ENCODE measurements around the gene RELL1. TPM values are rescaled to one million over a fixed set of nuclear protein-coding genes. Genes with fewer than 3 reads are reported as not detected.

RELL1 gene
- total RNA-seq, 2 donors from 2014 or later = 24.4 to 48.2 TPM

DNA sequence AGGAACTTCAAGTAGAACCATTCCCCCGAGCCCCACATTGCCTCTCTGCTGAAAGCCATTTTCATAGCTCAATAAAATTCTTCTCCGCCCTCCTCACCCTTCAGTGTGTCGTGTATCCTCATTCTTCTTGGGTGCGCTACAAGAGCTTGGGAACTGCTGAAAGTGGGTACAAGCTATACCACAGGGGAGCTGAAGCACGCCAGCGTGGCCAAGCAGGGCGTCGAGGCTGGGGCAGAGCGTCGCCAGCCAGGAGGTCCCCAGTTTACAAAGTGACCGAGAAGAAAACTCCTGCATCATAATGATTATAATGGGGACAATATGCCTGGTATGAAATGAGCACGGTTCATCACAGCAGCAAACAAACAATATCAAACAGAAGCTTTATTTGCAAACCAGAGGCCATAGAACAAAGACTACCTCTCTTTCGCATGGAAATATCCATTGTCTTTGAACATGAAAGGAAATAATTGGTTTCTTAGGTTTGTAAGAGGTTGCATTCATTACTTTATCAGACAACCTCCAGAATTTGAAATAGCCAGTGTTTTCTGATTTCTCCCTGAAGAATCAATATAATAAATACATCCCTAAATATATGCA is 34.3 kb downstream of the RELL1 start:
- no peak overlapping the region for H3K27ac ChIP-seq
- intact Hi-C loops (cut with DNase I) = no loop called here
- no peaks in the 10 kb centered on the region for H3K27me3 ChIP-seq
- H3K36me3 ChIP-seq = no peaks in the 10 kb centered on the region
- H3K4me3 ChIP-seq = no peak overlapping the region
- no peak for DNase-seq
- no peaks in the 10 kb centered on the region for H3K9me3 ChIP-seq
- H3K9ac ChIP-seq (ENCODE audit: low read depth in 2 of 2, low read length in 2 of 2) = no peak overlapping the region
- TF ChIP-seq, protein P1, sequence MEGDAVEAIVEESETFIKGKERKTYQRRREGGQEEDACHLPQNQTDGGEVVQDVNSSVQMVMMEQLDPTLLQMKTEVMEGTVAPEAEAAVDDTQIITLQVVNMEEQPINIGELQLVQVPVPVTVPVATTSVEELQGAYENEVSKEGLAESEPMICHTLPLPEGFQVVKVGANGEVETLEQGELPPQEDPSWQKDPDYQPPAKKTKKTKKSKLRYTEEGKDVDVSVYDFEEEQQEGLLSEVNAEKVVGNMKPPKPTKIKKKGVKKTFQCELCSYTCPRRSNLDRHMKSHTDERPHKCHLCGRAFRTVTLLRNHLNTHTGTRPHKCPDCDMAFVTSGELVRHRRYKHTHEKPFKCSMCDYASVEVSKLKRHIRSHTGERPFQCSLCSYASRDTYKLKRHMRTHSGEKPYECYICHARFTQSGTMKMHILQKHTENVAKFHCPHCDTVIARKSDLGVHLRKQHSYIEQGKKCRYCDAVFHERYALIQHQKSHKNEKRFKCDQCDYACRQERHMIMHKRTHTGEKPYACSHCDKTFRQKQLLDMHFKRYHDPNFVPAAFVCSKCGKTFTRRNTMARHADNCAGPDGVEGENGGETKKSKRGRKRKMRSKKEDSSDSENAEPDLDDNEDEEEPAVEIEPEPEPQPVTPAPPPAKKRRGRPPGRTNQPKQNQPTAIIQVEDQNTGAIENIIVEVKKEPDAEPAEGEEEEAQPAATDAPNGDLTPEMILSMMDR (IDR thresholded peaks at IDR 0.05) = no peak
- no peaks in the 10 kb centered on the region for H3K4me1 ChIP-seq

DNA sequence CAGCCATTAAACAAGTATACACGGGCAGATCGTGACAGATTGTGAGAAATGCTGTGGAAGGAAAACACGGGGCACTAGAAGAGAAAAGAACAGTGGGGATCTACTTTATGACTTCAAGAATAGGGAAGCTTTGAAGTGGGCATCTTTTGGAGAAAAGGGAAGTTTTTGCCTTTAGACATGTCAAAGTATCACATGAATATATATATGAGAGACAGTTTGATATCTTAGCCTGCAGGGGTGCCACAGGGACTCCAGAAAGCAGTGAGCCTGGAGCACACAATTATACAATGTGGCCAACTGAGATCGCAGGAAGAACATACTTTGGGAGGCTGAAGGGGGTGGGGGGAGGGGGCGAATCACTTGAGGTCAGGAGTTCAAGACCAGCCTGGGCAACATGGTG is 35.7 kb downstream of the RELL1 start:
- intact Hi-C loops (cut with DNase I) = no loop called here
- TF ChIP-seq, protein P1 (IDR thresholded peaks at IDR 0.05) = no peak

DNA sequence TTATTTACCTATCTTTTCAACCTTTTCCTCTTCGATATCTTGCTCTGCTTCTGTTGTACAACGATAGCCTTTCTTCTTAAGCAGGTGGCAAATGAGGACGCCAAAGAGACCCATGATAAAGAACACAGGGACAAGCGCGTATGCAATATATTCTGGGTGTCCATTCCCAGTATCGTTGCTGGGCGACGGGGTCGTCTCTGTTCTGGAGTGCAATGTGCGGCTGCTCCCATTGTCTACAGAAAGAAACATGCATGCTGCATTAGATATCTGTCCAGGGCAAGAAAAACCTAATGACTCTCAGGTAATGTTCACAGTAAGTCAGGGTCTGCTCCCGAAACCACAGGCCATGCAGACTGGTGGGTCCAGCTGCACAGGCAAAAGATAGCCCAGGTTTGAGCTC is 36.9 kb downstream of the RELL1 start:
- H3K27me3 ChIP-seq = no peaks in the 10 kb centered on the region
- no peak overlapping the region for H3K27ac ChIP-seq
- DNase-seq = no peak
- TF ChIP-seq, protein P1 (IDR thresholded peaks at IDR 0.05) = no peak
- no peaks in the 10 kb centered on the region for H3K4me1 ChIP-seq
- intact Hi-C loops (cut with DNase I) = no loop called here
- no peaks in the 10 kb centered on the region for H3K9me3 ChIP-seq
- H3K36me3 ChIP-seq = no peaks in the 10 kb centered on the region
- H3K9ac ChIP-seq (ENCODE audit: low read depth in 2 of 2, low read length in 2 of 2) = no peak overlapping the region
- H3K4me3 ChIP-seq = no peak overlapping the region

More for the DNA sequence above, 35.7 kb downstream of the RELL1 start:
- Histone ChIP-seq H3K27ac (no peak overlapping the region), H3K27me3 (no peaks in the 10 kb centered on the region), H3K4me3 (no peak overlapping the region), H3K4me1 (no peaks in the 10 kb centered on the region), H3K9me3 (no peaks in the 10 kb centered on the region), H3K36me3 (no peaks in the 10 kb centered on the region), H3K9ac (ENCODE audit: low read depth in 2 of 2, low read length in 2 of 2) (no peak overlapping the region)
- no peak for DNase-seq

DNA sequence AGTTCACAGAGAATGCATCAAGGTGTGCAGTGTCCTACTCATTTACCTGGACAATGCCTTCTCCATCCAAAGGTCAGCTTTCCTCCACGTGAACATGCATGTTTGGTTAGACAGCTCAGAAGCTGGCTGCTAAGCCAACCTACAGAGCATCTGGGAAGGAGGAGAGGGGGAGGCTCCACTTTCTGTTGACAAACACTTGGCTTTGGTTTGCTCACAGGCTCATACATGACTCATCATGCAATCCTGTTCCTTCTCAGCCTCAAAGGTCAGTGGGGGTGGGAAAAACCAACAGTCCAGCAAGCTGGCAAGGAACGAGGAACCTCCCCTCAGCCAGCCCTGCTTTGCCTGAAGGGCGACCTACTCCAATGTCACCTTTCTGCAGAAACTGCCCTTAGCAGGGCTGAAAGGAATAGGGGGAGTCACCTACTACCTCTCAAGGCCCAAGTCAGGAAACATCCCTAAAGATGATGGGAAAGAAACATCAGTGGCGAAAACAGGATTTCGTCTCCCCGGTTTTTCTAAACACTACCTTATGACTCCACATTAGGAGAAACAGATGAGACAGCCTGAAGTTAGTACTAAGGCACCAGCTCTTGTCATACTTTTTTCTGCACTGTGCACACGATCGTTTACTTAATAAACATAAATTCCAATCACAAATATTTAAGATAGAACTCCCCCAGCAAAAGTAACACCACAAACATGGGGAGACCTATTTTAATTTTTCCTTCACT is 37.9 kb downstream of the RELL1 start:
- Histone ChIP-seq H3K4me1 (no peaks in the 10 kb centered on the region), H3K4me3 (no peak overlapping the region), H3K36me3 (no peaks in the 10 kb centered on the region), H3K9ac (ENCODE audit: low read depth in 2 of 2, low read length in 2 of 2) (peak overlapping the region in 1 of 2 donors; percentile 31), H3K27ac (no peak overlapping the region), H3K9me3 (no peaks in the 10 kb centered on the region), H3K27me3 (no peaks in the 10 kb centered on the region)
- intact Hi-C loops (cut with DNase I) = no loop called here
- TF ChIP-seq, protein P1 (IDR thresholded peaks at IDR 0.05) = no peak
- DNase-seq = peak; percentile 81

DNA sequence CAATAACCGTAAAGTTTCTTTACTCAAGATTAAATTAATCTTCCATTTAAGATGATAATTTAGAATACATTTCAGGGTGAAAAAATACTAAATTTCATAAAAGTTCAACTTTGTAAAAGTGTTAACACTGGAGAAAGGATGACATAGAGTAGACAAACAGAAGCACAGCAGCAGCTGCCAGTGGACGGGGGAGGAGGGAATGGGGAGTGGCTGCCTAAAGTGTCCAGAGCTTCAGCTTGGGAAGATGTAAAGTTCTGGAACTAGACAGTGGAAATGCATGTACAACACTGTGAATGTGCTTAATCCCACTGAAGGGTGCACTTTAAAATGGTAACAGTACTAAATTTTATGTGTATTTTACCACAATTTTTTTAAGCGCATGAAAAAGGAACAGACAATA is 39.9 kb downstream of the RELL1 start:
- TF ChIP-seq, protein P1 (IDR thresholded peaks at IDR 0.05) = no peak
- Histone ChIP-seq H3K36me3 (no peaks in the 10 kb centered on the region), H3K27ac (no peak overlapping the region), H3K4me3 (no peak overlapping the region), H3K27me3 (no peaks in the 10 kb centered on the region), H3K4me1 (no peaks in the 10 kb centered on the region), H3K9me3 (no peaks in the 10 kb centered on the region), H3K9ac (ENCODE audit: low read depth in 2 of 2, low read length in 2 of 2) (no peak overlapping the region)
- no peak for DNase-seq
- intact Hi-C loops (cut with DNase I) = no loop called here
